HG02840 (cell line): ENCODE measurements around the gene CLPTM1L.
A peak's percentile ranks its signal among the peaks of the same experiment; 100 is the strongest.

ENCODE experiments used
- ATAC-seq: cut with Tn5 transposase; IDR thresholded peaks from one replicate; pipeline ENCODE4 v1.9.1; 2021; ENCODE audit warnings: mild to moderate bottlenecking, moderate library complexity, moderate number of reproducible peaks; ENCODE audit not compliant: unreplicated experiment, low FRiP score

CLPTM1L gene

DNA sequence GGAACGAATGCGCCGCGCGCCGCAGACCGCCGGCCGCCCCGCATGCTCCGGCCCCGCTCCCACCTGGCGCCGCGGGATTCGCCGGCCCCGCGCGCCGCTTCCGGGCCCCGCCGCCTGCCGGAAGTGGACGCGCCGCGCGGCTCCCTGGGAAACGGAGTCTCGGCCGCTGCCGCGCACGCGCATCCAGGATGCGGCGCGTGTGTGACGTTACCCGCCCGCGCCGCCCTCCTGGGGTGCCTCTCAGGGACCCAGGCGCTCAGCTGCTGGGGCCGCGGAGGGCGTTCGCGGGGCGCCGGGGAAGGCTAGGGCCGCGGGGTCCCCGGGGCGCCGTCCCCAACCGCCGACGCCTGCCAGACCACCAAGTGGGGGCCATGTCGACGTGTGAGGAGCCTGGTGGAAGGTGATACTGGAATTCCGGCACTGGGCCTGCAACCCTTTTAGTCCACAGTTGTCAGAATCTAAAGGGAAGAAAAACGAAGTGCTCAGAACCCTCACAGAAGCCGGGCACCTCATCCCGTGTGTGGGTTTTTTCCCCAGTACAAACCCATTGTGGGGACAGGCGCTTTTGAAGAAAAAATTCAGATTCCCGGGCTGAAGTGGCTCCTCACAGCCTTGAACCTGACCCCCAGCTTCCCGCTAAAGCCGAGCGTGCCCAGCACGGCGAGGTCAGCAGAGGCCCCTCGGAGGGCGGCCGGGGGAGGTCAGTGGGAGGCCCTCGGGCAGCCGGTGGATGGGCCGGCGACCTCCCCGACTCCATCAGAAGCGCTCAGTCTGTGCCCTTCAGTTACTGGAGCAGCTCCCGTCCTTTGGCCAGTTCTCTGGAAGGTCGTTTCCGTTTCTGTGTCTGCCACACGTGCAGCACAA is at the start of gene CLPTM1L:
Gene CLPTM1L (minus strand): TSS at position 125 of the 864 bp plus-strand sequence. CDS start 258 bp downstream, outside the sequence.
- ATAC-seq: peak; percentile 75

- no peak for ATAC-seq
Observed at GRCh38 chr5:1393571-1394501, 48.9 kb upstream of the CLPTM1L start.

DNA sequence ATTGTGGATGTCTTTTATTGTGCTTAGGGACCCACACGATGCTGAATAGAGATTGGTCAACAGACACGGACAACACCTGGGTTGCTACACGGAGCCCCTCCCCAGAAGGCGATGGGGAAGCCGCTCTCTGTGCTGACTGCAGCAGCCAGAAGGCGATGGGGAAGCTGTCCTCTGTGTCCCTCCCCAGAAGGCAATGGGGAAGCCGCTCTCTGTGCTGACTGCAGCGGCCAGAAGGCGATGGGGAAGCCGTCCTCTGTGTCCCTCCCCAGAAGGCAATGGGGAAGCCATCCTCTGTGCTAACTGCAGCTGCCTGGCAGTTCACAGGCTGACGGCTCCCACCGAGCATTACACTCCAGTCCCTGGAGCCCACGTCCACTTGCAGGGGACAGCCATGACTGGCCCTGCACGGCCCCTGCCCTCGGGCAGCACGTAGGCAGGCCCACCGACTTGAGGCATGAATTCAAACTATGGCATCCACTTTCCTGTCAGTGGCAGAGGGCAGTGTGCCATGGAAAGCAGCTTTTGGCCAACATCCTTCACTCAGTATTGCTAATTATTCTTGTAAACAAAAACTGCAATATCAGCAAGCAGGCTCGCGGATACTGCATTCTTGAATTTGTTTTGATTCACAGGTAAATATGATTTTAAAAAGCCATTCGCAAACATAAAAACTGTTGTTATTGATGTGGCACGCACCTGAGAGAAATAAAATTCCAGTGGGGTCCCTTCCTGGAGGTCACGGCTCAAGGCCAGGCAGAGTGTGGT is 48.1 kb upstream of the CLPTM1L start:
- ATAC-seq: no peak

DNA sequence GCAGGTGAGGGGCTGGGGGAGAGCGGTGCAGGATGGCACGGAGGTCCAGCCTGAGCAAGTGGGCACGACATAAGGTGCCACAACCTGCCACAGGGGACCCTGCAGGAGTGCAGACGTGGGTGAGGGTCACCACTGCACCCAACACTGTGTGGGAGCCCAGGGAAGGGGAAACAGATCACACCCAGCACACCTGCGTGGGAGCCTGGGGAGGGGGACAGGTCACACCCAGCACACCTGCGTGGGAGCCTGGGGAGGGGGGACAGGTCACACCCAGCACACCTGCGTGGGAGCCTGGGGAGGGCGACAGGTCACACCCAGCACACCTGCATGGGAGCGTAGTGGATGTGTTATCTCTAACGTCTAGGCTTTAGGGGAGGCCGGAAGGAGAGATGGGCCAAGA is 47.4 kb upstream of the CLPTM1L start:
- ATAC-seq: no peak

- ATAC-seq: no peak
Observed at GRCh38 chr5:1391691-1392090, 46.8 kb upstream of the CLPTM1L start.

GRCh38 chr5:1390861-1391600 is 46.1 kb upstream of the CLPTM1L start:
- ATAC-seq: no peak

DNA sequence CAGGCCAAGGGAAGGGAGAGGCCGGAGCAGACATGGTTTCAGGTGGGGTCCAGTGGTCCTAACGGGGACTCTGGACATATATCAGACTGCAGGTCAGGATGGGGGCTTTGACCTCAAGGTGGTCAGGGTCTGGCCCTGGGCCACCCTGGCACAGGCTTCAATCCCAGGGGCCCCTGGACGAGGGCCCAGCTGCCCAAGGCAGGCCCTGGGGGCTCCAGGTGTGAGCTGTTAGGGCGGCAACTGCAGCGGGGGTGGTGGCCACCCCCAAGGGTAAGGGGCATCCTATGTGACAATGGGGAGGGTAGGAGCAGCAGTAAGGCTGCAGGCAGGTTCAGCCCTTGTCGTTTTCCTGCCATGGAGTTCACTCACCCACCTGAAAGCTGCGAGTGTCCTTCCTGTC is 45.4 kb upstream of the CLPTM1L start:
- no peak for ATAC-seq

GRCh38 chr5:1388383-1388967 is 43.6 kb upstream of the CLPTM1L start:
- no peak for ATAC-seq

DNA sequence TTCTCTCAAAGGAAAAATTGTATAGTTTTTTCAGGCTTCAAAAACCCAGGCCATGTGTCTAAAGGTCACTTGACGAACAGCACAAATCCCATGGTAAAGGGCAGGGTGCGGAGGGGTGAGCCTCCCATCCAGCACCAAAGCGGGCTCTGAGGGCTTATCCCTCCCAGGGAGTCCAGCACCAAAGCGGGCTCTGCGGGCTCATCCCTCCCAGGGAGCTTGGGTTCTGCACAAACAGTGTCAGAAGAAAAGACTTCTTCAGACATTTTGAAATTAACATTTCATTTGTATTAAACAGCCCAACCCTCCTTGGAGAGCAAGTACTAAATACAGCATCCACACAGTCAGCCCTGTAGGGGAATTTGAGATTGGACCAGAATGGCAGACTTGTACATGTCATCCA is 43.0 kb upstream of the CLPTM1L start:
- ATAC-seq: no peak

- no peak for ATAC-seq
Observed at GRCh38 chr5:1387059-1387755, 42.3 kb upstream of the CLPTM1L start.

DNA sequence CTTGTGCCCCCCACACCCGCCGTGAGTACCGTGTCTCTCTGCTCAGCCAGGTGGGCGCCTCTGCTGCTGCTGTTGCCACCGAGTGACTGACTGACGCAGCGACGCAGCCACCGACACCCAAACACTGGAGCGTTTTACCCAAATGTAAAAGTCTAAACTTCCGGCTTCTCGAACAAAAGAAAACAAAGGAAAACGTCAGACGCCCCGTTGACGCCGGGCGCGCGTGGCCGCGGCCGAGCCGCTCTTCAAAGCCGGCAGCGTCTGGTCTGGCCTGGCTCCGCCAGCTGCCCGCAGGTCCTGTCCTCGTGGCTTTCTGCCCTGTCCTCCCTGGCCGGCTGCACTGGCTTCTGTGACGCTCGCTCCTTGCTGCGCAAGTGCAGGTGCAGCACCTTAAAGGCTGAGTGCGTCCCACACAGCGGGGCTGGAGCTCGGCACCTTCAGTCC is 41.4 kb upstream of the CLPTM1L start:
- ATAC-seq: peak; percentile 51

GRCh38 chr5:1385395-1386273 is 40.7 kb upstream of the CLPTM1L start:
- ATAC-seq: peak; percentile 78

DNA sequence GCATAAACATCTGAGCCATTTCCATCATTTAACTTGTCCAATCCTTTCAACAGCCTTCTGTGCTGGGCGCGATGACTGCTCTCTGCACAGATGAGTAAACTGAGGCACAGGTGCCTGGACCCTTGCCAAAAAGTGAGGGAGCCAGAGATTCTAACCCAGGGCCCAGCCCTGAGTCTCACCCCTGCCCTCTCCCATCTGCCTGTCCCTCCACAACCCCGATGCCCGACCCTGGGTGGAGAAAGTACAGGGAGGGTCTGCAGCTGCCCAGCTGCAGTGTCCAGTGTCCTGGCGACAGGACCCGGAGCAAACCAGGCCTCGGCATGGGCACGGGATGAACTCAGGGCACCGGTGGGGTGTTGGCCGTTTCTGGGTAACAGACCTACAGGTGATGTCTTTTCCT is 39.6 kb upstream of the CLPTM1L start:
- no peak for ATAC-seq

GRCh38 chr5:1383886-1384401 is 39.0 kb upstream of the CLPTM1L start:
- no peak for ATAC-seq

DNA sequence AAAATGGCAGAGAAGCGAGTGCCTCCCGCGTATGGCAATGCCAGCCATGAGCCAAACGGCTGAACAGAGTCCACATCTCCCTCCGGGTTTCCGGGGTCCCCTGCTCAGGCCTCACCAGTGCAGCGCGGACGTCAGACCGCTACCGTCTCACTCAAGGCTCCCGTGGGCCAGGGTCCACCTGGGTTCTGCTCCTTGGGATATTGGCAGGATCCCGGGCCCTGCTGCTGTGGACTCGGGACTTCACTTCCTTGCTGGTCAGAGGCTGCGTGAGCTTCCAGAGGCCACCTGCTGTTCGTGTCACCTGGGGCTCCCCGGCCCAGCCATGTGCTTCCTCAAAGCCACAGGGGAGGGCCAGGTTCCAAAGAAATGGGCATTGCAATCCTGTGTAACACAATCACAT is 38.4 kb upstream of the CLPTM1L start:
- ATAC-seq: no peak

DNA sequence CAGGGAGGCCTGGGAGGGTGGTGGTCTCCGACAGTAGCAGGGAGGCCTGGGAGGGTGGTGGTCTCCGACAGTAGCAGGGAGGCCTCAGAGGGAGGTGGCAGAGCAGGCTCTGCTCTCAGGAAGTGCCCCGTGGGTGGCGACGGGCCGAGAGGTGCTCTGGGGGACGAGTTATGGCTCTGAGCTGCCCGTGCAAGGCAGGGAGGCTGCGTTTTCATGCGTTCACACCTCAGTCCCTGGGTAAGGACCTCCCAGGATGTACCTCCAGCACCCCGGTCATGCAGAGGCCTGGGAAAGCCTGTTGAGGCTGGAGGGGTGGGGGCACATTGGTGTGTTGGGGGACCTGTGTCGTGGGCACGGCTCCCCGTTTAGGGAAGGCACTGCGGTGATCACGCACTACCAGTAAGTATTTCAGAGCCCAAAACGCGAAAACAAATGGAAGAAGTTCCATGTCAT is 37.4 kb upstream of the CLPTM1L start:
- ATAC-seq: no peak

DNA sequence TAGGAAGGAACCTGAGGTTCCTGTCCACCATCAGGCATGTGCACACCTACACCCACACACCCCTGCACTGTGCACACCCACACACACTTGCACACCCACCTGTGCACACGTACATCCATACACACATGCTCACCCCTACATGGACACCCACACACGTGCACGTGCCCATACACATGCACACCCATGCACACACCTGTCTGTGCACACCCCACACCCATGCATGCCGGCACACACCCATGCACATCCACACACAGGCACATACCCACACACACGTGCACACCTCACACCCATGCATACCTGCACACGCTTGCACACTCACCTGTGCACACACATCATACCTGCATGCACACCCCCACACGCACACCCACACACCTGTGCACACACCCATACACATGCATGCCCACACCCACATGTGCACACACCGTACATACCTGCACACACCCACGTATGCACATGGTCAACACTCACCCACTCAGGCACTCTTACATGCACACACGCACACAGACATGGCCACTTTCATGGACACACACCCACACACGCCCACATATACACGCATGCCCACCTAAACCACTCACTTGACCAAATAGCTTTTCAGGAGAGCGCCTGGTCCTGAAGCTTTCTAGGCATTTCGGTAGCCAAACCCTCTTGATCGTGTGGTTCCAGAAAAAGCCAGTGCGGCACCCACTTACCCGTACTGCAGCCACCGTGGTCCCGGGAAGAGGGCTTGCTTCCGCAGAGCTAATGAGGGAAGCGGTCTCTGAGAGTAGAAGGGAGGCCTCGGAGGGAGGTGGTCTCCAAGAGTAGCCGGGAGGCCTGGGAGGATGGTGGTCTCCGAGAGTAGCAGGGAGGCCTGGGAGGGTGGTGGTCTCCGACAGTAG is 36.7 kb upstream of the CLPTM1L start:
- ATAC-seq: no peak
